Large intestine (tissue), 3 donors: ENCODE results near the gene CHRNA5. TPM values are rescaled to one million over a fixed set of nuclear protein-coding genes. Genes with fewer than 3 reads are reported as not detected.

Experiments
- DNase-seq, 2 donors: peaks; one replicate each; pipeline versions ENCODE4 v3.0.0 to v3.0.0-alpha.2; 2013
- H3K27ac ChIP-seq: one replicate; pipeline ENCODE4 v1.5.1; 2013; ENCODE audit warnings: low read length
- H3K27me3 ChIP-seq: 2 replicates; pipeline ENCODE4 v1.6.1; 2013; ENCODE audit warnings: low read length; ENCODE audit not compliant: control insufficient read depth, insufficient read depth
- H3K36me3 ChIP-seq: 2 replicates; pipeline ENCODE4 v1.6.1; 2013; ENCODE audit warnings: low read length; ENCODE audit not compliant: control insufficient read depth, insufficient read depth
- H3K4me1 ChIP-seq: one replicate; pipeline ENCODE4 v1.6.1; 2013; ENCODE audit warnings: low read length; ENCODE audit not compliant: control insufficient read depth, insufficient read depth
- H3K4me3 ChIP-seq: one replicate; pipeline ENCODE4 v1.5.1; 2013; ENCODE audit warnings: low read length
- H3K9me3 ChIP-seq: one replicate; pipeline ENCODE4 v1.6.1; 2013; ENCODE audit warnings: mild to moderate bottlenecking, low read depth, low read length, moderate library complexity; ENCODE audit not compliant: control insufficient read depth
- WGBS: methylation state at CpG from one replicate; pipeline ENCODE4 v1.1.5; 2013; ENCODE audit warnings: low lambda C conversion rate; ENCODE audit not compliant: insufficient coverage; 5-methylcytosine and 5-hydroxymethylcytosine counted together
- polyA plus RNA-seq: library from polyadenylated mRNA; unstranded; fragments of 120-200 nt; gene quantifications from one replicate; pipeline ENCODE4 v1.2.1, GENCODE V29; 2013

CHRNA5 gene
- polyA plus RNA-seq, 1 donor, result 3.7 TPM

GRCh38 chr15:78626381-78626995, 61.2 kb downstream of the CHRNA5 start:
- Histone ChIP-seq H3K36me3 (no peaks in the 10 kb centered on the region), H3K9me3 (no peaks in the 10 kb centered on the region), H3K27me3 (peaks cover 24% of the 10 kb centered on the region), H3K4me1 (no peaks in the 10 kb centered on the region), H3K4me3 (no peak overlapping the region), H3K27ac (no peak overlapping the region)
- DNase-seq, result no peak
- WGBS, result no CpG with 5 or more reads among the region's 6 CpGs

DNA sequence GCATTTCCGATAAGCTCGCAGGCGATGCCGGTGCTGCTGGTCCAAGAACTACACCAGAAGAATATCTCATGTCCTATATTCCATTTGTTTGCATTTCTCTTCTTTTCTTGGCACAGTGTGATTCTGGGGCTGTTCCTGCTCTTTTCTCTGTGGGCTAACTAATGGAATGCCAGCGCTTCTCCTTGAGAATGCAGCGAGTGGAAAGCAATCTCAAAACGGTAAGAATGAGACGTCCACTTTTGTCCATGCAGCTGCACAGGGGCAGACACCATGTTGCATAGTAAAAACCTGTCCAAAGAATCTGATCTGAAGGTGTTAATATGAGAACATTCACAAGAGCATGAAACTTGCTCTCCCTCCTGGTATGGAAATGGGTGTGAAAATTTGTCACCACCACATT, 62.0 kb downstream of the CHRNA5 start:
- Histone ChIP-seq H3K9me3 (no peaks in the 10 kb centered on the region), H3K27ac (no peak overlapping the region), H3K27me3 (peaks cover 15% of the 10 kb centered on the region), H3K4me3 (no peak overlapping the region), H3K4me1 (no peaks in the 10 kb centered on the region), H3K36me3 (no peaks in the 10 kb centered on the region)
- DNase-seq, result no peak
- WGBS, result 90% methylated on average over 2 of the region's 8 CpGs

- Histone ChIP-seq H3K27me3 (peaks cover 14% of the 10 kb centered on the region), H3K27ac (no peak overlapping the region), H3K9me3 (peaks cover 3% of the 10 kb centered on the region), H3K4me1 (no peaks in the 10 kb centered on the region), H3K36me3 (no peaks in the 10 kb centered on the region), H3K4me3 (no peak overlapping the region)
- 72% methylated on average over 4 of the region's 6 CpGs for WGBS
- DNase-seq, result no peak
These were observed 62.9 kb downstream of the CHRNA5 start for GRCh38 chr15:78628227-78628626.

GRCh38 chr15:78629031-78629715, 63.9 kb downstream of the CHRNA5 start:
- no CpG with 5 or more reads among the region's 29 CpGs for WGBS
- Histone ChIP-seq H3K27ac (no peak overlapping the region), H3K4me3 (no peak overlapping the region), H3K4me1 (no peaks in the 10 kb centered on the region), H3K36me3 (no peaks in the 10 kb centered on the region), H3K9me3 (peaks cover 3% of the 10 kb centered on the region), H3K27me3 (peaks cover 6% of the 10 kb centered on the region)
- no peak for DNase-seq

GRCh38 chr15:78629716-78630065, 64.4 kb downstream of the CHRNA5 start:
- no peak for DNase-seq
- no peak overlapping the region for H3K27ac ChIP-seq
- peaks cover 3% of the 10 kb centered on the region for H3K9me3 ChIP-seq
- H3K27me3 ChIP-seq, result peaks cover 6% of the 10 kb centered on the region
- no peak overlapping the region for H3K4me3 ChIP-seq
- no peaks in the 10 kb centered on the region for H3K36me3 ChIP-seq
- H3K4me1 ChIP-seq, result no peaks in the 10 kb centered on the region
- WGBS, result no CpG with 5 or more reads among the region's 12 CpGs

GRCh38 chr15:78630886-78631633, 65.7 kb downstream of the CHRNA5 start:
- no CpG with 5 or more reads among the region's 9 CpGs for WGBS
- H3K27ac ChIP-seq, result no peak overlapping the region
- H3K4me3 ChIP-seq, result no peak overlapping the region
- DNase-seq, result no peak
- H3K36me3 ChIP-seq, result no peaks in the 10 kb centered on the region
- H3K4me1 ChIP-seq, result no peaks in the 10 kb centered on the region
- peaks cover 3% of the 10 kb centered on the region for H3K9me3 ChIP-seq
- peaks cover 4% of the 10 kb centered on the region for H3K27me3 ChIP-seq

GRCh38 chr15:78633348-78633747, 68.0 kb downstream of the CHRNA5 start:
- no peaks in the 10 kb centered on the region for H3K4me1 ChIP-seq
- H3K9me3 ChIP-seq, result peaks cover 3% of the 10 kb centered on the region
- no peak overlapping the region for H3K27ac ChIP-seq
- H3K36me3 ChIP-seq, result no peaks in the 10 kb centered on the region
- DNase-seq, result no peak
- WGBS, result 100% methylated on average over 2 of the region's 2 CpGs
- peaks cover under 1% of the 10 kb centered on the region for H3K27me3 ChIP-seq
- H3K4me3 ChIP-seq, result no peak overlapping the region

- peaks cover 3% of the 10 kb centered on the region for H3K9me3 ChIP-seq
- no CpG with 5 or more reads among the region's 12 CpGs for WGBS
- no peak overlapping the region for H3K27ac ChIP-seq
- H3K27me3 ChIP-seq, result no peaks in the 10 kb centered on the region
- H3K36me3 ChIP-seq, result no peaks in the 10 kb centered on the region
- no peaks in the 10 kb centered on the region for H3K4me1 ChIP-seq
- no peak overlapping the region for H3K4me3 ChIP-seq
- DNase-seq, result no peak
These were observed 69.2 kb downstream of the CHRNA5 start for GRCh38 chr15:78634210-78635145.

GRCh38 chr15:78635346-78635745, 70.0 kb downstream of the CHRNA5 start:
- no peaks in the 10 kb centered on the region for H3K36me3 ChIP-seq
- DNase-seq, result no peak
- H3K4me1 ChIP-seq, result no peaks in the 10 kb centered on the region
- H3K27ac ChIP-seq, result no peak overlapping the region
- peaks cover 6% of the 10 kb centered on the region for H3K27me3 ChIP-seq
- WGBS, result no CpG with 5 or more reads among the region's 10 CpGs
- H3K9me3 ChIP-seq, result peaks cover 3% of the 10 kb centered on the region
- no peak overlapping the region for H3K4me3 ChIP-seq

DNA sequence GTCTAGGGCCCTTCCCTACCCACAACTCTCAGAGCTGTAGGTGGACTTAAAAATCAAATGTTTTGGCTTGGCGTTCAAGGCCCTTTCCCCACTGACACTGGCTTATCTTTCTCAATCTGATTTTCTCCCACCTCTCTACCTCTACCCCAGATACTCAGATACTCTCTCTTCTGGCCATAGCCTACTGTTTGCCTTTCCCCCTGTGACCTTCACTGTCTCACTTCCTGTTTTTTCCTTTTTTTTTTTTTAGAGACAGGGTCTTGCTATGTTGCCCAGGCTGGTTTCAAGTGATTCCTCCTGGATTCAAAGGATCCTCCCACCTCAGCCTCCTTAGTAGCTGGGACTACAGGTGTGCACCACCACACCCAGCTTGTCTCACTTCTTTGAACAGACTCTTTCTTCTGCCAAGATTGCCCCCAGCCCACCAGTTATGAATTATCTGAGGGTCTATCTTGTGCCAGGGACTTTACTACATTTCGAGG, 71.1 kb downstream of the CHRNA5 start:
- no peak overlapping the region for H3K27ac ChIP-seq
- no peaks in the 10 kb centered on the region for H3K36me3 ChIP-seq
- peaks cover 3% of the 10 kb centered on the region for H3K9me3 ChIP-seq
- 83% methylated on average over 1 of the region's 2 CpGs for WGBS
- H3K4me3 ChIP-seq, result no peak overlapping the region
- H3K27me3 ChIP-seq, result peaks cover 15% of the 10 kb centered on the region
- peaks cover 7% of the 10 kb centered on the region for H3K4me1 ChIP-seq
- no peak for DNase-seq
